HepG2 (cell line): Measurements from ENCODE around the gene ZMIZ1. TPM values are rescaled to one million over a fixed set of nuclear protein-coding genes. Genes with fewer than 3 reads are reported as not detected.

ENCODE experiments used
- LBX2 ChIP-seq: sonication (generic); formaldehyde crosslinking; IDR thresholded peaks from 2 replicates; pipeline ENCODE4 v1.5.0; 2020; ENCODE audit warnings: missing genetic modification reagents, mild to moderate bottlenecking, borderline replicate concordance
- MAFK ChIP-seq, 2 experiments: IDR thresholded peaks in 1 of 2; conservative IDR thresholded peaks in 1 of 2; 2 replicates each; pipeline ENCODE4 v1.6.1; 2011; ENCODE audit warnings: improper control_type of control experiment in 2 of 2, low read length in 2 of 2
- NR2C2 ChIP-seq: sonication (generic); formaldehyde crosslinking; IDR thresholded peaks from 2 replicates; pipeline ENCODE4 v1.4.0; 2020; ENCODE audit warnings: missing genetic modification reagents, mild to moderate bottlenecking, moderate library complexity, borderline replicate concordance
- PITX1 ChIP-seq: sonication (generic); formaldehyde crosslinking; IDR thresholded peaks from 2 replicates; pipeline ENCODE4 v1.5.1; 2020; ENCODE audit warnings: mild to moderate bottlenecking, missing genetic modification reagents
- TCF12 ChIP-seq, 2 experiments: fragments of 450-650 bp in 1 of 2; sonication (generic) in 1 of 2; formaldehyde crosslinking in 1 of 2; IDR thresholded peaks; 2 replicates each; pipeline versions ENCODE4 v1.6.1 to v1.8.0; 2017 to 2022; ENCODE audit warnings: antibody characterized with exemption in 1 of 2, mild to moderate bottlenecking in 1 of 2, missing genetic modification reagents in 1 of 2, moderate library complexity in 1 of 2
- ZNF207 ChIP-seq: fragments of 450-650 bp; IDR thresholded peaks from 2 replicates; pipeline ENCODE4 v1.6.1; 2016; ENCODE audit warnings: antibody characterized with exemption, borderline replicate concordance
- ZNF503 ChIP-seq: sonication (generic); formaldehyde crosslinking; IDR thresholded peaks from 2 replicates; pipeline ENCODE4 v1.4.0; 2020; ENCODE audit warnings: missing genetic modification reagents
- ZNF674 ChIP-seq: sonication (generic); formaldehyde crosslinking; IDR thresholded peaks from 2 replicates; pipeline ENCODE4 v1.5.0; 2020; ENCODE audit warnings: low read depth, mild to moderate bottlenecking, missing genetic modification reagents
- polyA plus RNA-seq, 8 experiments: library from polyadenylated mRNA; depleted of rRNA in 3 of 8; stranded (reverse) in 7 of 8; unstranded in 1 of 8; fragments of >200 nt; fragmentation: Illumina TruSeq in 4 of 8; extraction: Trizol in 4 of 8; gene quantifications; 2 replicates each; pipeline versions ENCODE4 v1.2.1 to v1.2.3, GENCODE V29; 2011 to 2016; ENCODE audit warnings: low read depth in 4 of 8, missing spikeins in 1 of 8, mixed read lengths in 1 of 8; ENCODE audit not compliant: insufficient read depth in 1 of 8
- total RNA-seq, 5 experiments: library from RNA; depleted of rRNA; stranded (reverse); fragments of >200 nt; fragmentation: Illumina TruSeq; extraction: Trizol; gene quantifications; 2 replicates each; pipeline ENCODE4 v1.2.3, GENCODE V29; 2016; ENCODE audit warnings: low read depth in 1 of 5
- TF ChIP-seq, protein P1 (sequence below): IDR thresholded peaks from 2 replicates; pipeline ENCODE4 v1.6.1; 2016; ENCODE audit warnings: low read depth, missing genetic modification reagents, missing compliant biosample characterization
- TF ChIP-seq, protein P2 (sequence below): sonication (generic); formaldehyde crosslinking; IDR thresholded peaks from 2 replicates; pipeline ENCODE4 v1.5.0; 2020; ENCODE audit warnings: missing genetic modification reagents

ZMIZ1 gene
- total and polyA plus RNA-seq, 2 of the 13 experiments (the other 11 are each of a cell fraction or from before 2014, with no cell fraction given): 5.3 to 10.2 TPM

DNA sequence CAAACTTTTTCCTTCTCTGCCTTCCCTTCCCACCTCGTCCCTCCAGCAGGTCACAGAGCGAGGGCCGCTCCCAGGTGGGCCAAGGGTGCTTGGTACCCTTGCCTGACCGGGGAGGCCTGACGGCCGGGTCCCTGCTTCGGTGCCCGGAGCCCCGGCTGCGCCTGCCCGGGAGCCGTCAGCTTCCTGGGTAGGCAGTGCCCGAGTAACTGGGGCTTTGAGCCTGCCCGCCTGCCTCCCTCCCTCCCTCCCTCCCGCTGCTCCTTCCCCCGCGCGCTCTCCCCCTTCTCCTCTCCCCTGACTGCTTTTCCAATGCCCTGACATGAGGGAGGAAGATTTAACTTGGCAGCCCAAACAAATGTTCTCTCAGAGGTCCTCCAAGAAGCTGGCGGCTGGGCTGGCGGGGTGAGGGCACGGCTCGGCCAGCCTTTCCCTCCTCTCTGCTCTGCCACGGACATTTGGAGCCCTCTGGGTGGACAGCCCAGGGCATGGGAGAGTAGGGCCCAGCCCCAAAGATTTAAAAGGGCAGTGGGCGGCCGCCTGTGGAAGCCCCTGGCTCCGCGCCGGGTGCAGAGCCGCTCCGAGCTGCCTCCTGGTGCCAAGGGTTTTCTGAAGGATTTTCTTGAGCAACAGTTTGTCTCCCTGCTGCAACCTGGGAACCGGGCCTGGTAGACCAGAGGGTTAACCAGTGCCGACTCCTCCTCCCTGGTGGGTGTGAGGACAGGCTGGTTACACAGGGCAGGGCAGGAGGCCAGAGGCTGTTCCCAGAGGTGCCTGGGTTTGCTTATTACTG lies 2.0 kb downstream of the ZMIZ1 start (continued):
- TF ChIP-seq, protein P1, sequence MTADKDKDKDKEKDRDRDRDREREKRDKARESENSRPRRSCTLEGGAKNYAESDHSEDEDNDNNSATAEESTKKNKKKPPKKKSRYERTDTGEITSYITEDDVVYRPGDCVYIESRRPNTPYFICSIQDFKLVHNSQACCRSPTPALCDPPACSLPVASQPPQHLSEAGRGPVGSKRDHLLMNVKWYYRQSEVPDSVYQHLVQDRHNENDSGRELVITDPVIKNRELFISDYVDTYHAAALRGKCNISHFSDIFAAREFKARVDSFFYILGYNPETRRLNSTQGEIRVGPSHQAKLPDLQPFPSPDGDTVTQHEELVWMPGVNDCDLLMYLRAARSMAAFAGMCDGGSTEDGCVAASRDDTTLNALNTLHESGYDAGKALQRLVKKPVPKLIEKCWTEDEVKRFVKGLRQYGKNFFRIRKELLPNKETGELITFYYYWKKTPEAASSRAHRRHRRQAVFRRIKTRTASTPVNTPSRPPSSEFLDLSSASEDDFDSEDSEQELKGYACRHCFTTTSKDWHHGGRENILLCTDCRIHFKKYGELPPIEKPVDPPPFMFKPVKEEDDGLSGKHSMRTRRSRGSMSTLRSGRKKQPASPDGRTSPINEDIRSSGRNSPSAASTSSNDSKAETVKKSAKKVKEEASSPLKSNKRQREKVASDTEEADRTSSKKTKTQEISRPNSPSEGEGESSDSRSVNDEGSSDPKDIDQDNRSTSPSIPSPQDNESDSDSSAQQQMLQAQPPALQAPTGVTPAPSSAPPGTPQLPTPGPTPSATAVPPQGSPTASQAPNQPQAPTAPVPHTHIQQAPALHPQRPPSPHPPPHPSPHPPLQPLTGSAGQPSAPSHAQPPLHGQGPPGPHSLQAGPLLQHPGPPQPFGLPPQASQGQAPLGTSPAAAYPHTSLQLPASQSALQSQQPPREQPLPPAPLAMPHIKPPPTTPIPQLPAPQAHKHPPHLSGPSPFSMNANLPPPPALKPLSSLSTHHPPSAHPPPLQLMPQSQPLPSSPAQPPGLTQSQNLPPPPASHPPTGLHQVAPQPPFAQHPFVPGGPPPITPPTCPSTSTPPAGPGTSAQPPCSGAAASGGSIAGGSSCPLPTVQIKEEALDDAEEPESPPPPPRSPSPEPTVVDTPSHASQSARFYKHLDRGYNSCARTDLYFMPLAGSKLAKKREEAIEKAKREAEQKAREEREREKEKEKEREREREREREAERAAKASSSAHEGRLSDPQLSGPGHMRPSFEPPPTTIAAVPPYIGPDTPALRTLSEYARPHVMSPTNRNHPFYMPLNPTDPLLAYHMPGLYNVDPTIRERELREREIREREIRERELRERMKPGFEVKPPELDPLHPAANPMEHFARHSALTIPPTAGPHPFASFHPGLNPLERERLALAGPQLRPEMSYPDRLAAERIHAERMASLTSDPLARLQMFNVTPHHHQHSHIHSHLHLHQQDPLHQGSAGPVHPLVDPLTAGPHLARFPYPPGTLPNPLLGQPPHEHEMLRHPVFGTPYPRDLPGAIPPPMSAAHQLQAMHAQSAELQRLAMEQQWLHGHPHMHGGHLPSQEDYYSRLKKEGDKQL (CRISPR knock-in tag): no peak
- TF ChIP-seq TCF12 (IDR thresholded peaks at IDR 0.05): no peak
- no peak for TF ChIP-seq TCF12 (CRISPR knock-in tag; IDR thresholded peaks at IDR 0.05)
- TF ChIP-seq MAFK (conservative IDR thresholded peaks at IDR 0.05 in 1 of 2, IDR thresholded peaks at IDR 0.05 in 1 of 2; ENCODE audit: low read length in 2 of 2): no peak
- peak; percentile 38; the same call in 1 of the 2 replicates for TF ChIP-seq PITX1 (CRISPR knock-in tag)
- TF ChIP-seq LBX2 (CRISPR knock-in tag): no peak
- TF ChIP-seq ZNF674 (CRISPR knock-in tag): no peak
- TF ChIP-seq, protein P2, sequence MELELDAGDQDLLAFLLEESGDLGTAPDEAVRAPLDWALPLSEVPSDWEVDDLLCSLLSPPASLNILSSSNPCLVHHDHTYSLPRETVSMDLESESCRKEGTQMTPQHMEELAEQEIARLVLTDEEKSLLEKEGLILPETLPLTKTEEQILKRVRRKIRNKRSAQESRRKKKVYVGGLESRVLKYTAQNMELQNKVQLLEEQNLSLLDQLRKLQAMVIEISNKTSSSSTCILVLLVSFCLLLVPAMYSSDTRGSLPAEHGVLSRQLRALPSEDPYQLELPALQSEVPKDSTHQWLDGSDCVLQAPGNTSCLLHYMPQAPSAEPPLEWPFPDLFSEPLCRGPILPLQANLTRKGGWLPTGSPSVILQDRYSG (CRISPR knock-in tag): no peak
- TF ChIP-seq ZNF207: no peak
- TF ChIP-seq NR2C2 (CRISPR knock-in tag): no peak; the same call in 1 of the 2 replicates
- TF ChIP-seq ZNF503 (CRISPR knock-in tag): no peak
